Osteoblast (primary cell): ENCODE data around the gene RTP2. TPM values are rescaled to one million over a fixed set of nuclear protein-coding genes. Genes with fewer than 3 reads are reported as not detected.

Source experiments
- DNase-seq: peaks from one replicate; pipeline ENCODE4 v3.0.0; 2011; ENCODE audit warnings: low spot score, mixed read lengths; ENCODE audit not compliant: insufficient read length; ENCODE audit errors: missing footprints
- H2AFZ ChIP-seq: 2 replicates; pipeline ENCODE4 v1.6.0; 2011; ENCODE audit warnings: mild to moderate bottlenecking, low read length
- H3K27ac ChIP-seq: 2 replicates; pipeline ENCODE4 v1.5.1; 2011; ENCODE audit warnings: mild to moderate bottlenecking, low read depth, low read length, moderate library complexity
- H3K27me3 ChIP-seq: 2 replicates; pipeline ENCODE4 v1.6.0; 2012; ENCODE audit warnings: mild to moderate bottlenecking, control low read depth, inconsistent platforms, low read length, moderate library complexity; ENCODE audit not compliant: insufficient read depth
- H3K36me3 ChIP-seq: 2 replicates; pipeline ENCODE4 v1.5.1; 2011; ENCODE audit warnings: mild to moderate bottlenecking, low read length, control low read depth, moderate library complexity; ENCODE audit not compliant: insufficient read depth
- H3K4me1 ChIP-seq: 2 replicates; pipeline ENCODE4 v1.5.1; 2011; ENCODE audit warnings: mild to moderate bottlenecking, low read length, control low read depth, moderate library complexity; ENCODE audit not compliant: insufficient read depth
- H3K4me2 ChIP-seq: 2 replicates; pipeline ENCODE4 v1.6.0; 2011; ENCODE audit warnings: mild to moderate bottlenecking, low read length; ENCODE audit not compliant: insufficient read depth
- H3K4me3 ChIP-seq: fragments of 200-600 bp; sonication (generic); 3 replicates; pipeline ENCODE4 v1.5.1; 2012; ENCODE audit warnings: mild to moderate bottlenecking, low read length, inconsistent platforms; ENCODE audit not compliant: insufficient read depth
- H3K79me2 ChIP-seq: 2 replicates; pipeline ENCODE4 v1.6.0; 2012; ENCODE audit warnings: mild to moderate bottlenecking, low read length, control low read depth, inconsistent platforms; ENCODE audit not compliant: insufficient read depth
- H3K9me3 ChIP-seq: 2 replicates; pipeline ENCODE4 v1.5.1; 2011; ENCODE audit warnings: low read depth, low read length, control low read depth
- H4K20me1 ChIP-seq: 2 replicates; pipeline ENCODE4 v1.6.0; 2012; ENCODE audit warnings: mild to moderate bottlenecking, low read length, control low read depth; ENCODE audit not compliant: insufficient read depth
- total RNA-seq: library from RNA; depleted of rRNA; stranded (reverse); fragments of >200 nt; gene quantifications from 2 replicates; pipeline ENCODE4 v1.2.3, GENCODE V29; 2012
- TF ChIP-seq, protein P1 (sequence below): IDR thresholded peaks from 2 replicates; pipeline ENCODE4 v1.5.1; 2011; ENCODE audit warnings: mild to moderate bottlenecking, low read depth, low read length, moderate library complexity; ENCODE audit errors: extremely low read depth

The RTP2 gene
- total RNA-seq, 1 donor = not detected

DNA sequence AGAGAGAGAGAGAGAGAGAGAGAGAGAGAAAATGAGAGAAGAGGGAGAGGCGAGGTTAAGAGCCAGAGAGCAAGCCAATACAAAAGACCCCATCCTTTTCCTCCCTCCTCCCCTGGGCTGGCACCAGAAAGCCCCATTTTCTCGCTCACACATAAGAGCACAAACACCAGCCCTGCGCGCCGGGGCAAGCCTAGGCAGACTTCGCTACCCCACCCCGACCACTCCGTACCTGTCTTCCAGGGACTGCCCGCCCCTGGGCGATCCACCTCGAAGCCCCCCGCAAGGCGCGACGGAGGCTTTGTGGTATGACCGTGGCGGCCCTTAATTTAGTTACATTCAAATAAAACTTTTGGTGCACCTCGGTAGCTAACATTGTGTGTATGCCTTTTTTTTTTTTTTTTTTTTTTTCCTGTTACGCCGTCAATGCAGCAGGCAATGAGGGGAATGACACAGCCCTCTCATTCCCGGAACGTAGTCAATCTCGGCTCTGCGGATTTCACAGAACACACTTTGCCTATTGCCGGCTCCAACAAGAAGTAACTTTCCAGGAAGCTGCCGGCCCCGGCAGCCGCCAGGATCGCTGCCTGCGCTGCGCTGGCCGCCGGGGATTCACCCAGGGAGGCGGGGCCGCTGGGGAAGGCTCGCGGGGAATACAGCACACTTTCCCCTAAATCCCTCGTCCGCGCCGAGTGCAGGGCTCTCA lies 35.2 kb upstream of the RTP2 start:
- H3K4me3 ChIP-seq = peak overlapping the region; percentile 93
- H3K4me2 ChIP-seq = peak overlapping the region; percentile 100
- peaks cover 28% of the 10 kb centered on the region for H4K20me1 ChIP-seq
- H3K27me3 ChIP-seq = no peaks in the 10 kb centered on the region
- H3K4me1 ChIP-seq = peaks cover 51% of the 10 kb centered on the region
- H2AFZ ChIP-seq = peak overlapping the region; percentile 89
- peaks cover 21% of the 10 kb centered on the region for H3K36me3 ChIP-seq
- DNase-seq = peak; percentile 80
- H3K27ac ChIP-seq = peak overlapping the region; percentile 100
- H3K79me2 ChIP-seq = peaks cover 79% of the 10 kb centered on the region
- no peaks in the 10 kb centered on the region for H3K9me3 ChIP-seq
- TF ChIP-seq, protein P1, sequence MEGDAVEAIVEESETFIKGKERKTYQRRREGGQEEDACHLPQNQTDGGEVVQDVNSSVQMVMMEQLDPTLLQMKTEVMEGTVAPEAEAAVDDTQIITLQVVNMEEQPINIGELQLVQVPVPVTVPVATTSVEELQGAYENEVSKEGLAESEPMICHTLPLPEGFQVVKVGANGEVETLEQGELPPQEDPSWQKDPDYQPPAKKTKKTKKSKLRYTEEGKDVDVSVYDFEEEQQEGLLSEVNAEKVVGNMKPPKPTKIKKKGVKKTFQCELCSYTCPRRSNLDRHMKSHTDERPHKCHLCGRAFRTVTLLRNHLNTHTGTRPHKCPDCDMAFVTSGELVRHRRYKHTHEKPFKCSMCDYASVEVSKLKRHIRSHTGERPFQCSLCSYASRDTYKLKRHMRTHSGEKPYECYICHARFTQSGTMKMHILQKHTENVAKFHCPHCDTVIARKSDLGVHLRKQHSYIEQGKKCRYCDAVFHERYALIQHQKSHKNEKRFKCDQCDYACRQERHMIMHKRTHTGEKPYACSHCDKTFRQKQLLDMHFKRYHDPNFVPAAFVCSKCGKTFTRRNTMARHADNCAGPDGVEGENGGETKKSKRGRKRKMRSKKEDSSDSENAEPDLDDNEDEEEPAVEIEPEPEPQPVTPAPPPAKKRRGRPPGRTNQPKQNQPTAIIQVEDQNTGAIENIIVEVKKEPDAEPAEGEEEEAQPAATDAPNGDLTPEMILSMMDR = no peak

DNA sequence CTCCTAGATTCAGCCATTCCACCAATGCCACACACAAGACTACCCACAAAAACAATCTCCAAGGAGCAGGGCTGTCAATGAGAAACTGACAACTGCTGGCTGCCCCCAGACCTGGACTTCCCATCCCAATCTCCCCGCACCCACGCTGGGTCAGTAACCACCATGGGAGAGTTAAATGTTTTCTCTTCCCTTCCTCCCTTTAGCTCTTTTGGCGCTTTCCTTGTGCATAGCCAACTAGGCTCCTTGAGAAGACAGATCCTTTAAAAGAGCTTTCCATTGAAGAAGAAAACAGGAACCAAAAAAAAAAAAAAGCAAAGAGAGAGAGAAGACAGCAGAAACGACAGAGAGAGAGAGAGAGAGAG lies 34.6 kb upstream of the RTP2 start:
- no peak for DNase-seq
- Histone ChIP-seq H3K9me3 (no peaks in the 10 kb centered on the region), H3K4me3 (peak overlapping the region; percentile 93), H3K79me2 (peaks cover 75% of the 10 kb centered on the region), H3K4me2 (peak overlapping the region; percentile 100), H4K20me1 (peaks cover 28% of the 10 kb centered on the region), H3K27ac (peak overlapping the region; percentile 100), H3K27me3 (no peaks in the 10 kb centered on the region), H3K36me3 (peaks cover 26% of the 10 kb centered on the region), H3K4me1 (peaks cover 47% of the 10 kb centered on the region), H2AFZ (no peak overlapping the region)
- TF ChIP-seq, protein P1 = no peak

DNA sequence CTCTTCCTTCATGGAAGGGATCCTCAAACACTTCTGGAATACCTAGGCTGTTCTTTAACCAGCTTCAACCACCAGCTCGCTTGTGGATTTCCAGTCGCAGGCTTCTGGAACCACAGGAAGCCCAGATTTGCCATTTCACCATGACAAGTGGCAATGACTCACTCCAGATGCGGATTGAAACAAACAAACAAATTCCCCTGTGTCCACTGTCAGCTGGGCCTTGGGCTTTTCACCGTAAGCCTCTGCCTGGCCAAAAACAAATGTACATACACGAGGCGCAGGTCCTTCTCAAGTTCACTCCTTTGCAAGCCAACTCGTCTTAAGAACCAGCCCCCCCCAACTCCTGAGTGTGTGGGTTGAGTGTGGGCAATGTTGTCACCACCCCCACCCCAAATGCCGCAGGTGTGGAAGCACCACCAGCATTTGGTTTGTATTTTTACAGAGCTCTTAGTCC lies 34.1 kb upstream of the RTP2 start:
- TF ChIP-seq, protein P1 = no peak
- peaks cover 71% of the 10 kb centered on the region for H3K79me2 ChIP-seq
- H2AFZ ChIP-seq = no peak overlapping the region
- H3K4me1 ChIP-seq = peaks cover 47% of the 10 kb centered on the region
- peaks cover 27% of the 10 kb centered on the region for H4K20me1 ChIP-seq
- no peaks in the 10 kb centered on the region for H3K27me3 ChIP-seq
- peak overlapping the region; percentile 100 for H3K4me2 ChIP-seq
- no peaks in the 10 kb centered on the region for H3K9me3 ChIP-seq
- DNase-seq = peak; percentile 74
- peak overlapping the region; percentile 100 for H3K27ac ChIP-seq
- peak overlapping the region; percentile 93 for H3K4me3 ChIP-seq
- H3K36me3 ChIP-seq = peaks cover 32% of the 10 kb centered on the region

DNA sequence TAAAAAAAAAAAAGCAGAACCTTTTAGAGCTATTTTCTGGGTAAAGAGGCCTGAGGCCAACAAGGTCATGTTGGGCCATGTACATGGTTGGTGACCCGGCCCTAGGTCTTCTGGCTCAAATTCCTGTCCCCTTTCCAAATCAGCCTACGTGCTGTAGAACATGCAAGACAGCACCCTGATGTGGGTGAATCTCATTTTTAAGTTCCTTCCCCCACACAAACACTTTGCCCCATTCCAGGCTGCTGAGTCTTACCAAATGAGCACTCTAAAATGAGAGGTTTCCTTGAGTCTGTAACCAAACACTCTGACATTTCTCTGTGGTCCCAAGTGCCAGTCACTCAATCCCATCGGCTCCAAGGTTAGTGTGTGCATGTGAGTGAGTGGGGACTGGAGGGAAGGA lies 33.5 kb upstream of the RTP2 start:
- Histone ChIP-seq H2AFZ (no peak overlapping the region), H3K27me3 (no peaks in the 10 kb centered on the region), H3K4me3 (peak overlapping the region; percentile 93), H3K9me3 (no peaks in the 10 kb centered on the region), H3K36me3 (peaks cover 38% of the 10 kb centered on the region), H3K4me1 (peaks cover 43% of the 10 kb centered on the region), H3K4me2 (peak overlapping the region; percentile 100), H3K27ac (peak overlapping the region; percentile 100), H3K79me2 (peaks cover 65% of the 10 kb centered on the region), H4K20me1 (peaks cover 31% of the 10 kb centered on the region)
- TF ChIP-seq, protein P1 = no peak
- DNase-seq = peak; percentile 71
